GM13977 (cell line): ENCODE measurements around the gene PIP5K1A.

Experiments
- DNase-seq: peaks from one replicate; pipeline ENCODE4 v3.0.0; 2012; ENCODE audit warnings: low spot score
- CTCF ChIP-seq: IDR thresholded peaks from 2 replicates; pipeline ENCODE4 v1.5.1; 2012; ENCODE audit warnings: mild to moderate bottlenecking, control low read depth; ENCODE audit not compliant: insufficient read depth; ENCODE audit errors: extremely low read depth, missing control alignments
- in situ Hi-C: fragments of 300-500 bp; cut with MboI; formaldehyde crosslinking; loops from one replicate; pipeline ENCODE4 v1.12.0; 2022; ENCODE audit warnings: low sequenced_read_pairs, low pct_unique_long_range_greater_than_20kb, mixed read lengths, inconsistent platforms; ENCODE audit not compliant: unreplicated experiment

The PIP5K1A gene

GRCh38 chr1:151281969-151282882 is 83.9 kb downstream of the PIP5K1A start, which contains the start of gene ZNF687:
ZNF687 (plus strand) TSS chr1:151282299; CDS start chr1:151286292, 3,993 bp downstream.
- DNase-seq: peak; percentile 98
- in situ Hi-C loops: no loop called here

GRCh38 chr1:151282883-151283725 is 84.8 kb downstream of the PIP5K1A start:
- no peak for TF ChIP-seq CTCF
- peak; percentile 56 for DNase-seq
- in situ Hi-C loops: no loop called here

More at GRCh38 chr1:151281969-151282882, 83.9 kb downstream of the PIP5K1A start, which contains the start of gene ZNF687:
- TF ChIP-seq CTCF: no peak

- no peak for TF ChIP-seq CTCF
- no peak for DNase-seq
- in situ Hi-C loops: no loop called here
Observed at GRCh38 chr1:151284013-151284577, 85.7 kb downstream of the PIP5K1A start.

- no peak for TF ChIP-seq CTCF
- in situ Hi-C loops: no loop called here
- no peak for DNase-seq
Observed at GRCh38 chr1:151286619-151287340, 88.4 kb downstream of the PIP5K1A start.

- no peak for DNase-seq
- in situ Hi-C loops: no loop called here
- no peak for TF ChIP-seq CTCF
Observed at GRCh38 chr1:151287341-151287699, 89.0 kb downstream of the PIP5K1A start.

GRCh38 chr1:151287767-151288500 is 89.6 kb downstream of the PIP5K1A start:
- in situ Hi-C loops: no loop called here
- DNase-seq: no peak
- no peak for TF ChIP-seq CTCF
